ENCODE results near the gene GRIK4. TPM values are rescaled to one million over a fixed set of nuclear protein-coding genes. Genes with fewer than 3 reads are reported as not detected.

Gene GRIK4
- polyA plus RNA-seq, 1 of the 3 experiments (the other 2 are of a cell fraction): 0.03 TPM

GRCh38 chr11:120774591-120775386 lies 263.2 kb downstream of the GRIK4 start:
- POLR2A ChIA-PET: no interaction called here

More at GRCh38 chr11:120774591-120775386, 263.2 kb downstream of the GRIK4 start:
- no peak for DNase-seq
- H3K4me3 ChIP-seq (ENCODE audit: low read depth in 2 of 2, low read length in 1 of 2): no peak overlapping the region
- no peaks in the 10 kb centered on the region for H3K36me3 ChIP-seq (replicated peaks in 1 of 2; ENCODE audit: control insufficient read depth in 1 of 2, insufficient read depth in 2 of 2, low read length in 1 of 2)
- H3K4me1 ChIP-seq (ENCODE audit: control insufficient read depth in 1 of 2, insufficient read depth in 2 of 2, low read depth in 1 of 2, low read length in 1 of 2): peaks cover 0 to 10% of the 10 kb centered on the region in 2 experiments; a peak in 2 of 4 replicates
- no peaks in the 10 kb centered on the region for H4K20me1 ChIP-seq (ENCODE audit: insufficient read depth)
- WGBS (ENCODE audit: low lambda C conversion rate): 37% methylated on average over 7 of the region's 7 CpGs
- TF ChIP-seq EZH2phosphoT487 (IDR thresholded peaks at IDR 0.05; ENCODE audit: borderline replicate concordance, low read depth): no peak
- TF ChIP-seq YY1 (IDR thresholded peaks at IDR 0.05; ENCODE audit: low read depth): no peak
- TF ChIP-seq TAF1 (IDR thresholded peaks at IDR 0.05; ENCODE audit: borderline replicate concordance, low read depth, low read length): no peak
- TF ChIP-seq RXRA (IDR thresholded peaks at IDR 0.05; ENCODE audit: borderline replicate concordance, low read depth): no peak
- no peak for TF ChIP-seq FOSL2 (IDR thresholded peaks at IDR 0.05; ENCODE audit: borderline replicate concordance, low read depth)
- TF ChIP-seq FOXM1 (IDR thresholded peaks at IDR 0.05; ENCODE audit: low read depth): no peak
- TF ChIP-seq SMC3 (IDR thresholded peaks at IDR 0.05; ENCODE audit: low read depth, low read length): no peak
- no peak for TF ChIP-seq PBX3 (IDR thresholded peaks at IDR 0.05)
- TF ChIP-seq GATA2 (CRISPR knock-in tag; IDR thresholded peaks at IDR 0.05): no peak
- TF ChIP-seq RCOR1 (IDR thresholded peaks at IDR 0.05; ENCODE audit: low read length): no peak
- no peak for TF ChIP-seq CHD2 (IDR thresholded peaks at IDR 0.05; ENCODE audit: low read length, partially characterized antibody)
- TF ChIP-seq USF2 (IDR thresholded peaks at IDR 0.05; ENCODE audit: borderline replicate concordance, low read depth, low read length): no peak
- no peak for TF ChIP-seq NFIC (IDR thresholded peaks at IDR 0.05; ENCODE audit: borderline replicate concordance)
- TF ChIP-seq IRF3 (IDR thresholded peaks at IDR 0.05; ENCODE audit: low read depth, low read length): no peak
- TF ChIP-seq SIN3A (IDR thresholded peaks at IDR 0.05; ENCODE audit: borderline replicate concordance, low read depth, low read length): no peak
- no peak for TF ChIP-seq GABPA (IDR thresholded peaks at IDR 0.05; ENCODE audit: low read depth)
- TF ChIP-seq RAD21 (IDR thresholded peaks at IDR 0.05; ENCODE audit: low read length): no peak
- TF ChIP-seq, protein P1, sequence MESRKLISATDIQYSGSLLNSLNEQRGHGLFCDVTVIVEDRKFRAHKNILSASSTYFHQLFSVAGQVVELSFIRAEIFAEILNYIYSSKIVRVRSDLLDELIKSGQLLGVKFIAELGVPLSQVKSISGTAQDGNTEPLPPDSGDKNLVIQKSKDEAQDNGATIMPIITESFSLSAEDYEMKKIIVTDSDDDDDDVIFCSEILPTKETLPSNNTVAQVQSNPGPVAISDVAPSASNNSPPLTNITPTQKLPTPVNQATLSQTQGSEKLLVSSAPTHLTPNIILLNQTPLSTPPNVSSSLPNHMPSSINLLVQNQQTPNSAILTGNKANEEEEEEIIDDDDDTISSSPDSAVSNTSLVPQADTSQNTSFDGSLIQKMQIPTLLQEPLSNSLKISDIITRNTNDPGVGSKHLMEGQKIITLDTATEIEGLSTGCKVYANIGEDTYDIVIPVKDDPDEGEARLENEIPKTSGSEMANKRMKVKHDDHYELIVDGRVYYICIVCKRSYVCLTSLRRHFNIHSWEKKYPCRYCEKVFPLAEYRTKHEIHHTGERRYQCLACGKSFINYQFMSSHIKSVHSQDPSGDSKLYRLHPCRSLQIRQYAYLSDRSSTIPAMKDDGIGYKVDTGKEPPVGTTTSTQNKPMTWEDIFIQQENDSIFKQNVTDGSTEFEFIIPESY (IDR thresholded peaks at IDR 0.05; ENCODE audit: borderline replicate concordance, low read depth): no peak
- no peak for TF ChIP-seq MEF2A (IDR thresholded peaks at IDR 0.05; ENCODE audit: borderline replicate concordance, low read depth)
- TF ChIP-seq, protein P2, sequence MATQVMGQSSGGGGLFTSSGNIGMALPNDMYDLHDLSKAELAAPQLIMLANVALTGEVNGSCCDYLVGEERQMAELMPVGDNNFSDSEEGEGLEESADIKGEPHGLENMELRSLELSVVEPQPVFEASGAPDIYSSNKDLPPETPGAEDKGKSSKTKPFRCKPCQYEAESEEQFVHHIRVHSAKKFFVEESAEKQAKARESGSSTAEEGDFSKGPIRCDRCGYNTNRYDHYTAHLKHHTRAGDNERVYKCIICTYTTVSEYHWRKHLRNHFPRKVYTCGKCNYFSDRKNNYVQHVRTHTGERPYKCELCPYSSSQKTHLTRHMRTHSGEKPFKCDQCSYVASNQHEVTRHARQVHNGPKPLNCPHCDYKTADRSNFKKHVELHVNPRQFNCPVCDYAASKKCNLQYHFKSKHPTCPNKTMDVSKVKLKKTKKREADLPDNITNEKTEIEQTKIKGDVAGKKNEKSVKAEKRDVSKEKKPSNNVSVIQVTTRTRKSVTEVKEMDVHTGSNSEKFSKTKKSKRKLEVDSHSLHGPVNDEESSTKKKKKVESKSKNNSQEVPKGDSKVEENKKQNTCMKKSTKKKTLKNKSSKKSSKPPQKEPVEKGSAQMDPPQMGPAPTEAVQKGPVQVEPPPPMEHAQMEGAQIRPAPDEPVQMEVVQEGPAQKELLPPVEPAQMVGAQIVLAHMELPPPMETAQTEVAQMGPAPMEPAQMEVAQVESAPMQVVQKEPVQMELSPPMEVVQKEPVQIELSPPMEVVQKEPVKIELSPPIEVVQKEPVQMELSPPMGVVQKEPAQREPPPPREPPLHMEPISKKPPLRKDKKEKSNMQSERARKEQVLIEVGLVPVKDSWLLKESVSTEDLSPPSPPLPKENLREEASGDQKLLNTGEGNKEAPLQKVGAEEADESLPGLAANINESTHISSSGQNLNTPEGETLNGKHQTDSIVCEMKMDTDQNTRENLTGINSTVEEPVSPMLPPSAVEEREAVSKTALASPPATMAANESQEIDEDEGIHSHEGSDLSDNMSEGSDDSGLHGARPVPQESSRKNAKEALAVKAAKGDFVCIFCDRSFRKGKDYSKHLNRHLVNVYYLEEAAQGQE (IDR thresholded peaks at IDR 0.05; ENCODE audit: low read depth, low read length): no peak
- CTCF ChIA-PET: interaction anchor here (1.4 to 1.7 kb wide), 4 partner anchors 9 to 28 kb away, joined by 3 to 5 read pairs (median 4); no protein-coding TSS in a partner anchor
- H3F3A ChIP-seq (replicated peaks; ENCODE audit: insufficient read depth): no peaks in the 10 kb centered on the region
- no peaks in the 10 kb centered on the region for H3K79me2 ChIP-seq (ENCODE audit: insufficient read depth)
- no peaks in the 10 kb centered on the region for H3K9me3 ChIP-seq
- no peaks in the 10 kb centered on the region for H3K27me3 ChIP-seq (ENCODE audit: insufficient read depth)
- H3K9ac ChIP-seq: no peak overlapping the region
- no peak overlapping the region for H3K27ac ChIP-seq (ENCODE audit: low read depth in 2 of 2, low read length in 1 of 2)
- no peaks in the 10 kb centered on the region for H3K9me2 ChIP-seq
- no peak overlapping the region for H3K4me2 ChIP-seq
- H2AFZ ChIP-seq (ENCODE audit: low read depth): no peak overlapping the region

Measured in SK-N-SH (cell line).